HEK293 (cell line): ENCODE results near the gene GRHL3.

Experiments used
- CTCF ChIA-PET: fragments of 350-600 bp; formaldehyde crosslinking; extraction: SDS; loops from one replicate; lab custom pipeline; 2021; ENCODE audit warnings: antibody characterized with exemption; lab: Yijun Ruan, JAX
- POLR2A ChIA-PET: fragments of 300-600 bp; formaldehyde crosslinking; extraction: SDS; loops from one replicate; lab custom pipeline; 2020; ENCODE audit warnings: antibody characterized with exemption, inconsistent platforms; lab: Yijun Ruan, JAX
- H3K27ac ChIP-seq: fragments of 200-500 bp; sonication (Bioruptor generic); 2 replicates; pipeline ENCODE4 v1.5.1; 2014; ENCODE audit warnings: low read depth, low read length, control low read depth, inconsistent platforms; ENCODE audit errors: extremely low read depth
- H3K36me3 ChIP-seq, 2 experiments: fragments of 200-500 bp in 1 of 2; sonication (Bioruptor generic) in 1 of 2; 1 replicate in 1 of 2; 2 replicates in 1 of 2; pipeline ENCODE4 v1.5.1; 2014 to 2017; ENCODE audit warnings: inconsistent platforms in 2 of 2, low read length in 2 of 2; ENCODE audit not compliant: control insufficient read depth in 2 of 2, insufficient read depth in 1 of 2
- H3K4me1 ChIP-seq: fragments of 200-500 bp; sonication (Bioruptor generic); 2 replicates; pipeline ENCODE4 v1.5.1; 2014; ENCODE audit warnings: mild to moderate bottlenecking, low read length, inconsistent platforms; ENCODE audit not compliant: control insufficient read depth, insufficient read depth
- H3K4me3 ChIP-seq: 2 replicates; pipeline ENCODE4 v1.5.1; 2011; ENCODE audit warnings: low read depth, mild to moderate bottlenecking, control low read depth, low read length, moderate library complexity
- H3K9me3 ChIP-seq: fragments of 200-500 bp; sonication (Bioruptor generic); 2 replicates; pipeline ENCODE4 v1.5.1; 2014; ENCODE audit warnings: low read depth, low read length, inconsistent platforms; ENCODE audit not compliant: control insufficient read depth, insufficient read depth
- KLF8 ChIP-seq: fragments of 450-650 bp; formaldehyde crosslinking; IDR thresholded peaks from 2 replicates; pipeline ENCODE4 v1.5.1; 2016; ENCODE audit warnings: missing biosample characterization, missing genetic modification characterization
- KLF9 ChIP-seq: fragments of 450-650 bp; formaldehyde crosslinking; IDR thresholded peaks from 2 replicates; pipeline ENCODE4 v1.5.1; 2016; ENCODE audit warnings: missing biosample characterization, missing genetic modification characterization, low read depth
- OSR2 ChIP-seq: fragments of 450-650 bp; formaldehyde crosslinking; IDR thresholded peaks from 2 replicates; pipeline ENCODE4 v1.5.1; 2016; ENCODE audit warnings: missing biosample characterization, missing genetic modification characterization
- PRDM2 ChIP-seq: fragments of 450-650 bp; formaldehyde crosslinking; IDR thresholded peaks from 2 replicates; pipeline ENCODE4 v1.5.1; 2016; ENCODE audit warnings: missing biosample characterization, missing genetic modification characterization, borderline replicate concordance
- ZBTB11 ChIP-seq: fragments of 450-650 bp; formaldehyde crosslinking; conservative IDR thresholded peaks from 2 replicates; pipeline ENCODE4 v1.5.1; 2016; ENCODE audit warnings: low read depth, missing biosample characterization, missing genetic modification characterization
- ZBTB21 ChIP-seq: fragments of 450-650 bp; formaldehyde crosslinking; IDR thresholded peaks from 2 replicates; pipeline ENCODE4 v1.5.1; 2017; ENCODE audit warnings: missing biosample characterization, missing genetic modification characterization
- ZBTB7A ChIP-seq: fragments of 450-650 bp; formaldehyde crosslinking; IDR thresholded peaks from 2 replicates; pipeline ENCODE4 v1.5.1; 2016; ENCODE audit warnings: low read depth, missing biosample characterization, missing genetic modification characterization
- ZFP37 ChIP-seq: fragments of 450-650 bp; formaldehyde crosslinking; IDR thresholded peaks from 2 replicates; pipeline ENCODE4 v1.5.1; 2016; ENCODE audit warnings: missing biosample characterization, missing genetic modification characterization
- ZIC2 ChIP-seq: fragments of 450-650 bp; formaldehyde crosslinking; IDR thresholded peaks from 2 replicates; pipeline ENCODE4 v1.5.1; 2016; ENCODE audit warnings: missing biosample characterization, missing genetic modification characterization
- ZNF211 ChIP-seq: fragments of 450-650 bp; formaldehyde crosslinking; IDR thresholded peaks from 2 replicates; pipeline ENCODE4 v1.5.1; 2016; ENCODE audit warnings: low read depth, missing biosample characterization, missing genetic modification characterization
- ZNF248 ChIP-seq: fragments of 450-650 bp; formaldehyde crosslinking; IDR thresholded peaks from 2 replicates; pipeline ENCODE4 v1.5.1; 2017; ENCODE audit warnings: missing biosample characterization, missing genetic modification characterization
- ZNF350 ChIP-seq: fragments of 450-650 bp; formaldehyde crosslinking; IDR thresholded peaks from 2 replicates; pipeline ENCODE4 v1.5.0; 2017; ENCODE audit warnings: missing biosample characterization, mild to moderate bottlenecking, missing genetic modification characterization
- ZNF362 ChIP-seq: fragments of 450-650 bp; formaldehyde crosslinking; IDR thresholded peaks from 2 replicates; pipeline ENCODE4 v1.5.1; 2016; ENCODE audit warnings: missing biosample characterization, missing genetic modification characterization
- ZNF518A ChIP-seq: fragments of 450-650 bp; formaldehyde crosslinking; conservative IDR thresholded peaks from 2 replicates; pipeline ENCODE4 v1.5.1; 2016; ENCODE audit warnings: low read depth, missing biosample characterization, missing genetic modification characterization
- ZNF610 ChIP-seq: fragments of 450-650 bp; formaldehyde crosslinking; IDR thresholded peaks from 2 replicates; pipeline ENCODE4 v1.5.1; 2016; ENCODE audit warnings: missing biosample characterization, missing genetic modification characterization, borderline replicate concordance

Gene GRHL3

GRCh38 chr1:24316645-24317044, 2.5 kb upstream of the GRHL3 start:
- TF ChIP-seq ZNF518A (tag by site-specific recombination) (no peak), OSR2 (tag by site-specific recombination) (no peak), ZFP37 (tag by site-specific recombination) (no peak), ZBTB11 (tag by site-specific recombination) (no peak), ZNF610 (tag by site-specific recombination) (no peak), KLF8 (no peak), ZNF350 (tag by site-specific recombination) (no peak), ZNF362 (tag by site-specific recombination) (no peak), ZBTB21 (tag by site-specific recombination) (no peak), PRDM2 (tag by site-specific recombination) (no peak), ZNF248 (tag by site-specific recombination) (no peak), ZIC2 (tag by site-specific recombination) (no peak), ZBTB7A (tag by site-specific recombination) (no peak), KLF9 (no peak), ZNF211 (no peak)
- Histone ChIP-seq H3K4me3 (no peak overlapping the region), H3K27ac (no peak overlapping the region), H3K36me3 (no peaks in the 10 kb centered on the region), H3K9me3 (no peaks in the 10 kb centered on the region), H3K4me1 (peaks cover 17% of the 10 kb centered on the region)
- ChIA-PET CTCF (interaction anchor here (1.0 to 7.5 kb wide), 3 partner anchors 69 to 115 kb away, joined by 3 to 54 read pairs (median 4); no protein-coding TSS in a partner anchor), POLR2A (no interaction called here)
